Gastrocnemius medialis (tissue), 4 donors: ENCODE data around the gene GNGT2.

Experiments
- CTCF ChIP-seq, 5 experiments: fragments of 450-650 bp in 3 of 5; fragments of 200-600 bp in 2 of 5; sonication (generic) in 2 of 5; IDR thresholded peaks in 4 of 5; conservative IDR thresholded peaks in 1 of 5; 1 replicate in 4 of 5; 2 replicates in 1 of 5; pipeline ENCODE4 v1.5.1; 2016 to 2019; ENCODE audit warnings: antibody characterized with exemption in 5 of 5, mild to moderate bottlenecking in 3 of 5, moderate library complexity in 3 of 5
- POLR2A ChIP-seq, 2 donors: fragments of 450-650 bp; IDR thresholded peaks; one replicate each; pipeline ENCODE4 v1.6.1; 2017; ENCODE audit warnings: antibody characterized with exemption in 2 of 2, mild to moderate bottlenecking in 2 of 2, moderate library complexity in 2 of 2

- TF ChIP-seq CTCF (IDR thresholded peaks at IDR 0.05 in 4 of 5, conservative IDR thresholded peaks at IDR 0.05 in 1 of 5) (no peak), POLR2A (IDR thresholded peaks at IDR 0.05) (no peak)
Observed at GRCh38 chr17:49187301-49187700, 23.1 kb downstream of the GNGT2 start.
